Ovary (tissue), 9 donors: ENCODE measurements around the gene PPP2R5A. TPM values are rescaled to one million over a fixed set of nuclear protein-coding genes. Genes with fewer than 3 reads are reported as not detected.
"Not testable (repeated sequence)": the region's sequence is repeated elsewhere in the genome, so short reads cannot be mapped to it uniquely, and the experiment has no call there.

ENCODE experiments used
- DNase-seq, 5 donors: peaks; one replicate each; pipeline ENCODE4 v3.0.0-alpha.2; 2019 to 2020
- H3K27ac ChIP-seq, 2 donors: fragments of 200-600 bp; one replicate each; pipeline versions ENCODE4 v1.5.1 to v1.8.0; 2019 to 2022
- H3K27me3 ChIP-seq: fragments of 200-600 bp; one replicate; pipeline ENCODE4 v1.8.0; 2022
- H3K36me3 ChIP-seq: fragments of 200-600 bp; sonication (generic); one replicate; pipeline ENCODE4 v1.5.1; 2019
- H3K4me1 ChIP-seq: one replicate; pipeline ENCODE4 v1.8.1; 2013; ENCODE audit warnings: mild to moderate bottlenecking, moderate library complexity; ENCODE audit not compliant: insufficient read depth
- H3K4me3 ChIP-seq: fragments of 200-600 bp; sonication (generic); one replicate; pipeline ENCODE4 v1.5.1; 2017
- H3K9me3 ChIP-seq, 2 donors: fragments of 200-600 bp in 1 of 2; sonication (generic) in 1 of 2; one replicate each; pipeline versions ENCODE4 v1.5.1 to v1.8.1; 2013 to 2019; ENCODE audit warnings: mild to moderate bottlenecking in 1 of 2, moderate library complexity in 1 of 2
- EP300 ChIP-seq: sonication (generic); formaldehyde crosslinking; IDR thresholded peaks from one replicate; pipeline ENCODE4 v1.6.1; 2017; ENCODE audit warnings: antibody characterized with exemption
- POLR2A ChIP-seq: fragments of 450-650 bp; IDR thresholded peaks from one replicate; pipeline ENCODE4 v1.6.1; 2017; ENCODE audit warnings: antibody characterized with exemption, mild to moderate bottlenecking, moderate library complexity
- WGBS, 3 donors: extraction: QIAGEN DNeasy Blood & Tissue Kit in 1 of 3; methylation state at CpG; one replicate each; pipeline versions ENCODE4 v1.1.5 to v1.1.7; 2013 to 2017; 5-methylcytosine and 5-hydroxymethylcytosine counted together
- intact Hi-C, 4 donors: fragments of 100-400 bp; cut with DNase I; formaldehyde crosslinking; loops; one replicate each; pipeline versions ENCODE4 v1.11.0 to v1.15.1; 2022 to 2023
- polyA plus RNA-seq, 2 donors: library from polyadenylated mRNA; stranded (reverse); fragments of 200-250 nt in 1 of 2; fragments of 350-450 nt in 1 of 2; fragmentation: Illumina TruSeq in 1 of 2; extraction: RNeasy Lipid Tissue Mini Kit (QIAGEN cat#74804) in 1 of 2; gene quantifications; one replicate each; pipeline ENCODE4 v1.2.3, GENCODE V29; 2013 to 2014
- total RNA-seq, 7 donors: library from RNA; depleted of rRNA in 2 of 7; stranded (reverse); fragments of >200 nt in 2 of 7; fragmentation: NEBNext Ultra II Directional in 3 of 7; extraction: Animal tissue kit (Norgen Biotek cat#: 25700) in 3 of 7; gene quantifications; one replicate each; pipeline versions ENCODE4 v1.1.0 to v1.2.4, GENCODE V29; 2016 to 2023
- TF ChIP-seq, protein P1 (sequence below), 3 donors: fragments of 450-650 bp in 2 of 3; fragments of 200-600 bp in 1 of 3; IDR thresholded peaks; one replicate each; pipeline versions ENCODE4 v1.5.1 to v1.8.0; 2016 to 2022; ENCODE audit warnings: antibody characterized with exemption in 3 of 3, mild to moderate bottlenecking in 1 of 3
- donor health status: DM: no; HTN: no; CAD: no; lungs with moderate emphysema.
- donor health status: DM: no; HTN: no; CAD: no.
- donor health status: Bipolar disorder and iron deficiency.
- donor health status: DM: yes; HTN: yes; CAD: no.
- donor health status: DM: no; HTN: no; CAD: no.
- donor health status: DM: yes; HTN: yes; CAD: no.

The PPP2R5A gene
- total and polyA plus RNA-seq, 9 donors, result 16.6 to 34.3 (median 19.0) TPM

- WGBS, 3 donors, result 92 to 96% (median 94%) methylated on average over 6 of the region's 6 CpGs
- intact Hi-C loops, result no loop called here
Measured at GRCh38 chr1:212297338-212297737, 12.1 kb downstream of the PPP2R5A start.

GRCh38 chr1:212301580-212301979 lies 16.4 kb downstream of the PPP2R5A start:
- no peak for DNase-seq
- intact Hi-C loops, result no loop called here
- no peak overlapping the region for H3K4me3 ChIP-seq
- H3K36me3 ChIP-seq, result no peaks in the 10 kb centered on the region
- WGBS, 3 donors, result 61 to 84% (median 69%) methylated on average over 1 of the region's 1 CpG
- TF ChIP-seq POLR2A, result no peak
- no peaks in the 10 kb centered on the region for H3K4me1 ChIP-seq
- H3K27ac ChIP-seq, result no peak overlapping the region
- H3K9me3 ChIP-seq, result no peaks in the 10 kb centered on the region
- H3K27me3 ChIP-seq, result no peaks in the 10 kb centered on the region

More at GRCh38 chr1:212297338-212297737, 12.1 kb downstream of the PPP2R5A start:
- Histone ChIP-seq H3K27me3 (no peaks in the 10 kb centered on the region), H3K9me3 (no peaks in the 10 kb centered on the region), H3K4me1 (peaks cover 2% of the 10 kb centered on the region), H3K36me3 (no peaks in the 10 kb centered on the region), H3K27ac (no peak overlapping the region), H3K4me3 (no peak overlapping the region)
- TF ChIP-seq EP300 (no peak), POLR2A (no peak)
- TF ChIP-seq, protein P1, sequence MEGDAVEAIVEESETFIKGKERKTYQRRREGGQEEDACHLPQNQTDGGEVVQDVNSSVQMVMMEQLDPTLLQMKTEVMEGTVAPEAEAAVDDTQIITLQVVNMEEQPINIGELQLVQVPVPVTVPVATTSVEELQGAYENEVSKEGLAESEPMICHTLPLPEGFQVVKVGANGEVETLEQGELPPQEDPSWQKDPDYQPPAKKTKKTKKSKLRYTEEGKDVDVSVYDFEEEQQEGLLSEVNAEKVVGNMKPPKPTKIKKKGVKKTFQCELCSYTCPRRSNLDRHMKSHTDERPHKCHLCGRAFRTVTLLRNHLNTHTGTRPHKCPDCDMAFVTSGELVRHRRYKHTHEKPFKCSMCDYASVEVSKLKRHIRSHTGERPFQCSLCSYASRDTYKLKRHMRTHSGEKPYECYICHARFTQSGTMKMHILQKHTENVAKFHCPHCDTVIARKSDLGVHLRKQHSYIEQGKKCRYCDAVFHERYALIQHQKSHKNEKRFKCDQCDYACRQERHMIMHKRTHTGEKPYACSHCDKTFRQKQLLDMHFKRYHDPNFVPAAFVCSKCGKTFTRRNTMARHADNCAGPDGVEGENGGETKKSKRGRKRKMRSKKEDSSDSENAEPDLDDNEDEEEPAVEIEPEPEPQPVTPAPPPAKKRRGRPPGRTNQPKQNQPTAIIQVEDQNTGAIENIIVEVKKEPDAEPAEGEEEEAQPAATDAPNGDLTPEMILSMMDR (IDR thresholded peaks at IDR 0.05), result no peak
- no peak for DNase-seq

DNA sequence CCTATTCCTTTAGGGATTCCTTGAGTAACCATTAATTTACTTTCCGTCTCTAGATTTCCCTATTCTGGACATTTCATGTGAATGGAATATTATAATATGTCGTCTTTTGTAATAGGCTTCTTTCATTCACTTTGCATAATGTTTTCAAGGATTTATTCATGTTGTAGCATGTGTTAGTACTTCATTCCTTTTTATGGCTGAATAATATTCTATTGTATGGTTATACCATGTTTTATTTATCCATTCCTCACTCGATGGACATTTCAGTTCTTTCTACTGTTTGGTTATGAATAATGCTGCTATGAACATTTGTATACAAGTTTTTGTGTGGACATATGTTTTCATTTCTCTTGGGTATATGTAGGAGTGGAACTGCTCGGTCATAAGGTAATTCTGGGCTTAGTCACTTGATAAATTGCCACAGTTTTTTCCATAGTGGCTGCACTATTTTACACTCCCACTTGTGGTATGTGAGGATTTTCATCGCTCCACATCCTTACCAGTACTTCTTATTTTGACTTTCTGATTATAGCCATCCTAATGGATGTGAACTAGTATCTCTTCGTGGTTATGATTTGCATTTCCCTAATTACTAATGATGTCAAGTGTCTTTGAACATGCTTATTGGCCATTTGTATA lies 17.7 kb downstream of the PPP2R5A start:
- intact Hi-C loops, result no loop called here
- no peak for DNase-seq
- Histone ChIP-seq H3K4me3 (no peak overlapping the region), H3K27ac (no peak overlapping the region), H3K9me3 (no peaks in the 10 kb centered on the region), H3K4me1 (no peaks in the 10 kb centered on the region), H3K36me3 (no peaks in the 10 kb centered on the region), H3K27me3 (no peaks in the 10 kb centered on the region)
- 65 to 86% (median 84%) methylated on average over 6 of the region's 6 CpGs for WGBS, 3 donors
- no peak for TF ChIP-seq EP300
- TF ChIP-seq, protein P1 (IDR thresholded peaks at IDR 0.05), result no peak
- no peak for TF ChIP-seq POLR2A

- intact Hi-C loops, result no loop called here
- no peaks in the 10 kb centered on the region for H3K4me1 ChIP-seq
- H3K4me3 ChIP-seq, result no peak overlapping the region
- no peak for DNase-seq
- H3K36me3 ChIP-seq, result no peaks in the 10 kb centered on the region
- TF ChIP-seq POLR2A (no peak), EP300 (no peak)
- TF ChIP-seq, protein P1 (IDR thresholded peaks at IDR 0.05), result no peak
- H3K27ac ChIP-seq, result no peak overlapping the region
- no peaks in the 10 kb centered on the region for H3K27me3 ChIP-seq
- no peaks in the 10 kb centered on the region for H3K9me3 ChIP-seq
Measured at GRCh38 chr1:212305342-212305741, 20.1 kb downstream of the PPP2R5A start.

- H3K36me3 ChIP-seq, H3K27me3 ChIP-seq, H3K9me3 ChIP-seq, H3K4me1 ChIP-seq, H3K4me3 ChIP-seq, H3K27ac ChIP-seq, intact Hi-C loops, DNase-seq: not testable (repeated sequence)
- WGBS, 3 donors, result 80 to 89% (median 87%) methylated on average over 7 of the region's 7 CpGs
Measured at GRCh38 chr1:212305984-212306452, 20.8 kb downstream of the PPP2R5A start.
